HG02884 (cell line): ENCODE results near the gene DLG1.
"Not testable (repeated sequence)": the region's sequence is repeated elsewhere in the genome, so short reads cannot be mapped to it uniquely, and the experiment has no call there.

Source experiments
- ATAC-seq: cut with Tn5 transposase; IDR thresholded peaks from one replicate; pipeline ENCODE4 v1.9.1; 2021; ENCODE audit warnings: mild to moderate bottlenecking, moderate library complexity; ENCODE audit not compliant: unreplicated experiment

DLG1 gene

DNA sequence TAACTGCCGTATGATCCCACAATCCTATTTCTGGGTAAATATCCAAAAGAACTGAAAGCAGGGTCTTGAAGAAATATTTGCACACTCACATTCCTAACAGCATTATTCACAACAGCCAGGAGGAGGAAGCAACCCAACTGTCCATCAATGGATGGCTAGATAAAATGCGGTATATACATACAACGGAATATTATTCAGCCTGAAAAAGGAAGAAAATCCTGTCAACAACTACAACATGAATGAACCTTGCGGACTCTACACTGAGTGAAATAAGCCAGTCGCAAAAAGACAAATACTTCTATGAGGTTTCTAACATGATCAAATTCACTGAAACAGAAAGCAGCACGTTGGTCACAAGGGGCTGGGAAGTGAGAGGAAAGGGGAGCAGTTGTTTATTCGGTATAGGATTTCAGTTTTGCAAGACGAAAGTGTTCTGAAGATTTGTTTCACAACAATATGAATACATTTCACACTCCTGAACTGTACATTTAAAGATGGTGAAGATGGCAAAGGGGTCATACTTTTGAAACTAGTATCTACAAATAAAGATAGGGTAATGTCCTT lies 6.2 kb downstream of the DLG1 start:
- no peak for ATAC-seq

DNA sequence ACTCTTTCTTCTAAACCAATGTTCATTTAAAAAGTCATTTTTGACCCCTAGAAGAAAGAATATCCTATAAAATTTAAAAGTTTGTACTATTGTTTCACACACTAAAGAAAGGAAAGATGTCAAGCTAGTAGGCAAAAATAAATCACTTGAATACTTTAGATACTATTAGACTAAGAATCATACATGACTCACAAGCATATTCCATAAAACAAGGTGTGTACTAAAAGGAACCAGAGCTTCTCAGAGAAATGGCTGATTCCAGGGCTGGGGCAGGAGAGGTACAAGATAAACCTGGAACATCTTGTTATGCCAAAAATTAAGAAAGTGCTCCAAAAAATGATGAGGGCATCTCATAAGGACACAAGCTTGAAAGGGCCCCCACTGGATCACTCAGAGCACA lies 8.7 kb downstream of the DLG1 start:
- ATAC-seq, result no peak

DNA sequence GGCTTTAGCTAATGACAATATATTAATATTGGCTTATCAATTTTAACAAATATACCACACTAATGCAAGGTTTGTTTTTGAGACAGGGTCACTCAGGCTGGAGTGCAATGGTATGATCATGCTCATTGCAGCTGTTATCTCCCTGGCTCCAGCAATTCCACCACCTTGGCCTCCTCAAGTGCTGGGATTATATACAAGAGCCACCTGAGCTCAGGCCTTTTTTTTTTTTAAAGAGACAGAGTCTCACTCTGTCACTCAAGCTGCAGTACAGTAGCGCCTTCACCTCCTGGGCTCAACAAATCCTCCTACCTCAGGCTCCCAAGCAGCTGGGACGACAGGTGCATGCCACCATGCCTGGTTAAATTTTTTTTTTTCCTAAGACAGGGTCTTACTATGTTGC lies 11.7 kb downstream of the DLG1 start:
- no peak for ATAC-seq

GRCh38 chr3:197285557-197285956 lies 12.9 kb downstream of the DLG1 start:
- ATAC-seq, result no peak

DNA sequence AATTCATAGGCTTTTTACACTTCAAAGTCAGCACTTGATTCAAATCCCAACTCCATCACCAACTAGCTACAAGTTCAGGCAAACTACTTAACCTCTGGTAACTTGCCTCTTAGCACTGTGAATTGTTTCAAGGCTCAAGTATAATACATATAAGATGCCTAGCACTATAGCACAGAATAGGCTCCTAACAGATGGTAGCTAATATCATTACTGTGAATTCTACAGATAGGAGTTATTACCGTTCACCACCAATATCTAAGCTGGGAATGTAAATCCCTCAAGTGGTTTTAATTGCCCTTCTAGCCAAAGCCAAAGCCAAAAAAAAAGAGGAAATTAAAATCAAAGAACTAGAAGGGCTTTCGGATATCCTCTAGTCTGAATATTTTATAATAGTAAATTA lies 15.4 kb downstream of the DLG1 start:
- no peak for ATAC-seq

DNA sequence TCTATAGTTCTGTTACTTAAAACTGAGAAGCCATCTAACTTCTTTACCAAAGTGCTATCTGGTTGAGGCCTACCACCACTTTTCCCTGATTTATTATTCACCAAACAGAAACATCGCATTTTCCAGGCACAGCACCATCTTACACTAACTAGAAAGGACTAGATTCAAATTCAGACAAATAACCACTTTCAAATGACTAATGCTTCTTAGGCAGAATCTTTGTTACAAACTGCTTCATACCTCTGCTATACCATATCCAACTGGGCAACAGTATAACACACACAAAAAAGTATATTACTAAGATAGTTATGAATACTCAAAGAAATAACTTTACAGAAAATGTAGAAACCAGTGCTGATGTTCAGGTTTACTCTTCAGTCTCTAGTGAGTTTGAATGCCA lies 16.6 kb downstream of the DLG1 start:
- no peak for ATAC-seq

- no peak for ATAC-seq
Measured at GRCh38 chr3:197280156-197280555, 18.3 kb downstream of the DLG1 start.

DNA sequence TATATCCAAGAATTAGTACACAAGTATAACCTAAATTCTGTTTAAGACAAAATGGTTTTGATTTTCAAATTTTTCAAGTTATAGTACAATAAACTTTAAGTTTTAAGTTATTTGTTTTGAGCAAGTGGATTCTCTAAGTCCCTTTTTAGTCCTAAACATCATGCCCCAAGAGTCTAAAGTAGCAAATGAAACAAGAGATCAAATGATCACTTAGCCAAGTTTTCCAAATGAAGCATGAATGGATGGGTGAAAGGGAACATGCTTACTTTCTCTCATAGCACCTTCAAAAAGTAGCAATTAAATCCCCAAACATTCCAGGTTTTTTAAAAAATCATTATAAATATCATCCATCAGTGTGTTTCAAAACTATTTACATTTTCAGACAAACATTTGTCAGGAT lies 19.5 kb downstream of the DLG1 start:
- ATAC-seq, result no peak

DNA sequence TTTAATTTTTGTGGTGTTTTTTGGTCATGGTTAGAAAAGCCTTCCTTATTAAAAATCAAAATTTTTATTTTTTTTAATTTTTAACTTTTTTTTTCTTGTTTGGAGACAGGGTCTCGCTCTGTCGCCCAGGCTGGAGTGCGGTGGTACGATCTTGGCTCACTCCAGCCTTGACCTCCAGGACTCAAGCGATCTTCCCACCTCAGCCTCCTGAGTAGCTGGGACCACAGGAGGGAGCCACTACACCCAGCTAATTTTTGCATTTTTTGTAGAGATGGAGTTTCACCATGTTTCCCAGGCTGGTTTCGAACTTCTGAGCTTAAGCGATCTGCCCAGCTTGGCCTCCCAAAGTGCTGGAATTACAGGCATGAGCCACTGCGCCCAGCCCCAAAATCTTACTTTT lies 21.6 kb downstream of the DLG1 start:
- not testable (repeated sequence) for ATAC-seq

DNA sequence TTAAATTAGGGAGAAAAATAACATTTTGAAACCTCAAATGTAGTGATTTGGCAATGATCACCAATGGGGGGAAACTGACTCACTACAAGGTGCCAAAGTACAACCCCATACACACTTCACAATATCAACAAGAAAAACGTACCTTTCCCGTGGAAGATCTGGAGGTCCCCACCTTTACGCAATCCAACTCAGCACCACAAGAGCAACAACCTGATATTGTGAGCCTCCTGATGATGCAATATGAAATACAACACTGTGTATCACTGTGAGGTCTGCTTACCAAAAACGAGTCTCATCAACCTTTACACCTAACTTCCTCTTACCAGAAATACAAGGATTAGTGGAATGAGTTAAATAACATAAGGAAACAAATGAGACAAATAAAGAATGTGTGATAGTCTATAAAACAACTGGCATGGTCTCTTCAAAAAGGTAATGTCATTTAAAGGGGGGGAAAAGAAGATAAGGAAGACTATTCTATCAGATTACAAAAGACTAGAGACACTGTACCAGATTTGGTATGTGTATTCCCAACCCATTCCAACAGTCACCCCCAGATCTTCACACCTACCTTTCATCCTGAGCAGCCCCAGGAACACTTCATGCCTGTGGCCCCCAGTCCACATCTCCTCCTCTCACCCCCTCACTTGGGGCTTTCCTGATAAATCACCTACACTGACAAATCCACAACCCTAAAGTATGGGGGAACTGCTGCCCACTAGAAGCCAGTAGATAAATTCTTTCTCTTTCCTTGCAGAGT lies 27.7 kb downstream of the DLG1 start:
- ATAC-seq, result no peak

DNA sequence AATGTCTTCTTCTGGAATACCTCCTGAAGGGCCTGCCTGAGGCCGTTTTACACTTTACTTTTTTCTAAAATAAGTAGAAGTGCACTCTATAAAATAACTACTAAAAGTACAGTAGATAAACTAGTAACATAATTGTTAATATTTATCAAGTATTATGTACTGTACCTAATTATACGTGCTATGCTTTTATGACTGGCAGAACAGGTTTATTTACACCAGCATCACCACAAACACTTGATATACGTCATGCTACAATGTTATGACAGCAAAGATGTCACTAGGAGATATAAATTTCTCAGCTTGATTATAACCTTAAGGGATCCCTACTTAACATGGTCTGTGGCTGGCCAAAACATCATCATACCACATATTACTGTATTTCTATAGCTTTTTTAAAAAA lies 29.4 kb downstream of the DLG1 start:
- ATAC-seq, result no peak

- no peak for ATAC-seq
Measured at GRCh38 chr3:197268294-197268693, 30.1 kb downstream of the DLG1 start.

- ATAC-seq, result no peak
Measured at GRCh38 chr3:197266331-197266730, 32.1 kb downstream of the DLG1 start.

DNA sequence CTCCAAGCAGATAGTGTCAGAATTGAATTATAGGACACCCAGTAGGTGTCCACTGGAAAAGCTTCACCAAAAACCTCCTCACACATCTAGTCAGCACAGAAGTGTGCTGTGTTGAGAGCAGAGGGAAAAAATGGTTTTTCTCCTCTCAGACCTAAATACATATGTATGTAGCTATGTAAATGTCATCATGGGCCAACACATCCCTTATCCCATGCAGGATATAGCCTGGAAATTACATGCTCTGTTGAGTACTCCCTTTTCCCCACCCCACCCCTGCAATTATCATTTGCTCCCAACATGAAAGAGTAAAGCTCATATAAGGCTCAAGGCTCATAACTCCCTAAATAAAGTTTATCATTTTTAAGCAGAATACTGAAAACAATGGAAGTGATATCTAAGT lies 35.7 kb downstream of the DLG1 start:
- ATAC-seq, result no peak

DNA sequence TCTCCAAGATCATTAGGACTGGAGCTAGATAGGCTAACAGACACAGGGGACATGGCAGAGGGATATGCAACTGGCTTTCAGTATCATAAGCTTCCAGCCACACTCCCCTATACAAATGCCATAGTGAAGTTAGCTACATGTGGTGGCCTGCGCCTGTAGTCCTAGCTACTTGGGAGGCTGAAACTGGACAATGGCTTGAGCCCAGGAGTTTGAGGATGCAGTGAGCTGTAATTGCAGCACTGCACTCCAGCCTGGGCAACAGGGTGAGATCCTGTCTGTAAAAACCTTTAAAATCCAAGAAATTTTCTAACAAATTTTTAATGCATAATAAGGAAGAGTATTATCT lies 37.3 kb downstream of the DLG1 start:
- ATAC-seq, result no peak

DNA sequence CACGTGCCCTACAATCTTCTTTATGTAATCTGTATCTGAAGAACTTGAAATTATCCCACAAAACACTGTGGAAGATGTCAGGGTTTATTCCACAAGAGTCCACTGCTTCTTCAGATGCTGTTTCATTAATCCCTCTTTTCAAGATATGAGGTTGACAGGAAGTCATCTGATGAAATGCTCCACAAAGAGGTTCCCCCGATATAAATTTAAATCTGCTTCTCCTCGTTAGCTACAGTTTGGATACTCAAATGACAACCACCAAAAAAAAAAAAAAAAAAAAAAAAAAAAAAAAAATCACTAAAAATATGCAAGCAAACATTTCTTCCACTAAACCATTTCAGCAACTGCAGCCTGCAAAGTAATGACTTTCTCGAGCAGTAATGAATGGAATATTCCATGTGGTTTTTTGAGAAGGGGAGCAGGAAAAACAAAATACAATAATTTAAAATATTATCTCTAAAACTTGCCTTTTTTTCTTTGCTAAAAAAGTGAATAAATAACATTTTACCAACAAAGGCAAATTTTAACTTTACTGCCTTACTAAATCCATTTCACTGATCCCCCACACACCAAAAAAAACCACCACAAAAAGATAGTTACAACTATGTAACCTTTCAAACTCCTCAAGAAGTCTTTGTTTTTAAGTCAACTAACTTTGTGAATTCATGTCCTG lies 37.8 kb downstream of the DLG1 start:
- no peak for ATAC-seq

DNA sequence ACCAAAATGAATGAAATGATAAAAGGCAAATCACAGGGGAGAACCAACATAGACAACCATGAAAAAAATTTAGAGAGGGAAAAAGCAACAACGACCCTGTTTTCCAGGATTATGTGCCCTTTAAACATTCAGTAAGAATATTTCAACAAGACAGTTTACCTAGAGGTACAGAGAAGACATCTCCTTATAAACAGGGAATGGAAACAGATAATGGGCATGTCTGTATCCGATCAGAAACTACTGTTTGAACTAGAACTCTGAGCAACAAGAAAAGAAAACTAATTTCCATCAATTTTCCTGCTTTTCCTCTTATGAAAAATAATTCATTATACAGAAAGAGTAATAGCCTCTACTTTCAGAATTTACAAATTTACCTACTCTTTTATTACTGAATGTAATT lies 39.3 kb downstream of the DLG1 start:
- ATAC-seq, result no peak

- no peak for ATAC-seq
Measured at GRCh38 chr3:197258168-197258755, 40.1 kb downstream of the DLG1 start.

- no peak for ATAC-seq
Measured at GRCh38 chr3:197257711-197258110, 40.7 kb downstream of the DLG1 start.

DNA sequence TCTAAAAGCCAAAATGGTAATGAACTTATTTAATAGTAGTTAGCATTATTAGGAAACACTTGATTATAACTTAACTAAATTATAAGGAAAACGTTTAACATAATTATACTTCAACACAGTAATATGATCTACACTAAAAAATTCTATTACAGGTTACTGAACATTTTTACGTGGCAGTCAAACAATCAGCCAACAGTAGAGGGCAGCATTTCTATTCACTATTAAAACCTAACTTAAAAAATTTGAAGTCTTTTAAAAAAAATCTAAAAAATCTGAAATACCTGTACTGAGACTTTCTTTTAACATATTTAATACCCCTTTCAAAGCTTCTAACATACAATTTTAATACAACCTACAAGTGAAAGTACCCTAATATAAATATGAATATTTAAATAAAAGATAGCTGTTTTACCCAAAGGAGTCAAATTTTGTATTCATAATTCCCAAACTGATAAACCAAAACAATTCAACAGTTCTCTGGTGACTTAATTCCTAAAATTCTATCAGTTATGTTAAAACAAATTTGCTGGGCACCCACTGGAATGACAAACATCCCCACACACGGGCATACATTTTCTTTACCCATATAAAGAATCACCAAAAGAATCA lies 41.5 kb downstream of the DLG1 start:
- ATAC-seq, result no peak

DNA sequence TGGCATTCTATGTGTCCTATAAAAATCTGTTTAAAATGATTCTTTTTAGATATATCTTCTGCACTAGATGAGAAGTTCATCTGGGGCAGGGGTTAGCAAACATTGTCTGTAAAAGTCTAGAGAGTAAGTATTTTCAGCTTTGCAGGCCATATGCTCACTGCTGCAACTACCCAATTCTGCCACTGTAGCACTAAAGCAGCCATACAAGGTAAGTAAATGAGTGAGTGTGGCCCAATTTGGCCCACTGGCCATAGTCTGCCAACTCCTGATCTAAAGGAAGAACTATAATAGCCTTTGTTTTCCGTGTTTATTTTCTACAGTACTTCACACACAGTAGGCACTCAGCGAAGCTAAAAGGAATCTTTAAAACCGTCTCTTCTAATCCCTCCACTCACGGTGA lies 42.3 kb downstream of the DLG1 start:
- ATAC-seq, result no peak
